Stimulated activated CD8-positive, alpha-beta memory T cell treated with anti-CD3 and anti-CD28 coated beads, Interleukin-15, amount 100 ng/mL, for 48 hours (primary cell): ENCODE results near the gene LRP3.

Source experiments
- DNase-seq, 2 donors: peaks; one replicate each; pipeline ENCODE4 v3.0.0-alpha.2; 2020; ENCODE audit warnings: low read depth in 2 of 2

Gene LRP3

GRCh38 chr19:33252971-33253370 lies 58.8 kb downstream of the LRP3 start:
- DNase-seq, result no peak

- no peak for DNase-seq
Measured at GRCh38 chr19:33254245-33254824, 60.2 kb downstream of the LRP3 start.

GRCh38 chr19:33255781-33256180 lies 61.7 kb downstream of the LRP3 start:
- DNase-seq, result no peak

GRCh38 chr19:33256261-33256660 lies 62.1 kb downstream of the LRP3 start:
- DNase-seq, result no peak

GRCh38 chr19:33257828-33258227 lies 63.7 kb downstream of the LRP3 start:
- no peak for DNase-seq
